NCI-H510A treated with DMSO at 0.1 percent for 48 hours (cell line): ENCODE data around the gene TLCD5.

Experiments used
- DNase-seq: peaks from one replicate; lab custom pipeline; 2025; lab: John Stamatoyannopoulos, UW

The TLCD5 gene

DNA sequence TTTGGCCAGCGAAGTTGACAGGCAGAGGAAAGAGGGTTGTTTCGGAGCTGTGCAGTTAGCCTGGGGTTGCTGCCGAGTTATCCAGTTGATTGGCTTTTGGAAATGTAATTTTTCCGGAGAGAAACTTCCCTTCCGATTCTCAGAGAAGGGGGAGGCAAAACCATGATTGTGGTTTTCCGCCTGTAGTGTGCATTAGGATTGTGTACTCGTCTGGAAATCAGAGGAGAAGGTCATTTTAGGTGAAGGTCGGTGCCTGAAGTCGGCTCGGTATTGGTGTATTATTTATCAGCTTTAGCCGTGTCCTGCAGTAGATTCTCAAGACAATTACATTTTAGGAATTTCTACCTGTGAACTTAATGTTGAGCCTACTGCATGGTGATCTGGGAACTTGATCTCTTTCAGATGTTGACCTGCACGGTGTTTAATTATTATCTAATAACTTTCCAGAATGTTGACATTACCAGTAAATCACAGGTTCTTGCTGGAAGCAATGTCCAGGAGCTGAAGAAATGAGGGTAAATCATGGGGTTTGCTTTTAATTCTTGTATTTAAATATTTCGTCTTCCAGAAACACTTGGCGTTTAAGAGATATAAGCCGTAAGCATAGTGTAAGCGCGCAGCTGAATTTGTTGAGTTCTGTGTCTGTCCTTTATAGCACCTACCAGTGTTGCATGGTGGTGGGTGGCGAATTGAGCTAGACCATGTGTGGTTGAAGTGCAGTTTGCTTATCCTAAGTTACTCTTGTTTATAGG is 12.4 kb downstream of the TLCD5 start:
- DNase-seq, result peak; percentile 38

DNA sequence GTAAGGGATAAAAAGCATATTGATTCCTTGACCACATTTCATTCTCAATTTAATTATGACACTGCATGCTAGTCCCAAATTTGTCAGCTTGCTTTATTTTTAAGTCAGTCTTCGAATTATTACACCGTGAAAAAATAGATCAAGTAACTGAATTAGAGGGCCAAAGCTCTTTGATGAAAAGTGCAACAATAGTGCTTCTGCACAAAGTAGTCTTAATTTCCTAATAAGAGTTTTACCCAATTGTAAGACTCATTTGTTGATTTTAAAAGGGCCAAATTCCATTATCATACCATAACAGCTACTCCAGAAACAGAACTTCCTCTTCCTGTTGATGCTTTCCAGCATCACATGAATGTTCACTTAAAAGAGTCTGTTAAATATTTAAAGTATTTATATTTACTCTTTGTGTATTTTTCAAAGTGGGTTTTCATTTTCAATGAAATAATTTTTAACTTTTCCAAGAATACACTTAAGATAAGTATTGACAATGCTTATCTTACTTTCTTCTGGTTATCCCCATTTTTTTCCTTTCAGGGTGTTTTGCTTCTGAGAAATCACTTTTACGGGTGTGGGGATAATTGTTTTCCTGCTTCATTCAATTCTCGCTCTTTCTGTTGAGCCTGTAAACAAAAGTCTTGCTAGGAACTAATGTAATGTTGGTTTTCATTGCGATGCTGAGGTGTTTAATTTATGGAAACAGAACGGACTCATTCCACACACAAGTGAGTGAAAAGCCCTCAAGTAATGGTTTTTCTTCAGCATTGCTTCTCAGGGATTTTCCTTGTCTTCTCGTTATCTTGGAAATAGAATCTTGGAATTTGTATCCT is 13.2 kb downstream of the TLCD5 start:
- no peak for DNase-seq

DNA sequence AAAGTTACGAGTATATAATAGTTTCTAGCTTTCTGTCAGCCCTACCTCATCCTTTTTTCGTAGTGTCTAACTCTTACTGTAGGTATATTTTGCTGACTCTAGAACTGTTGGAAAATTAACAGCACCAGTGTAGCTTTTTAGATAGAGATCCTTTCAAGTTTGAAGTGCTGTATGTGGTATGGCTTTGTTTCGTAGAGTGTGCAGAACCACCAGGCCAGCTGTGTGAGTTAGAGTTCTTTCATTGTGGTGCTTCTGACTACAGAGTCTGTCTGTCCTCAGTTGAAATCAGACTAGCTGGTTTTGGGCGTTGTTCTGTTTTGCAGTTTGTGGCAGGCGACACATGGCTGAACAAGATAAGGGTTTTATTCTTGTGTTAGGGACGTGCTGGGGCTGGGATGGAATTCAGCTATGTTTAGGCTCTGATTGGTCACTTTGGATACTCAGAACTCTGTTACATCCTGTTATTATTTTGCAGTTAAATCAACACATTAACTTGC is 14.3 kb downstream of the TLCD5 start:
- DNase-seq, result no peak

DNA sequence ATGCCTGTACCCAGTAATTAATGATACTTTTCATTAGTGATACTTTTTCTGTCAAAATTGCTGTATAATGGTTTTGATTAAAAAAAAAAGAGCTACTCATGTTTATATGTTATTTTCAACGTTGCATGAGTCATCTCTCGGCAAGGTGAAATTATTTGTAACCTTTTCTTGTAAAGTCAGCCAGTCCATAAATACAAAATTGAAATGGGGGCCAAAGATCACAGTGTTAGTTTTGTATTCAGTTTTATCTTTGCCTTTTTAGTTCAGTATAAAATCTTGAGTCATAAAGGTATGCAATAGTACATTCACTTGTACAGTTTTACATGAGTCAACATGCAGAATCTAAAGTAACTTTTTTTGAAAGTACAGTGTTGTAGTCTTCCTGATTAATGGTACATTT is 15.4 kb downstream of the TLCD5 start:
- DNase-seq, result no peak

DNA sequence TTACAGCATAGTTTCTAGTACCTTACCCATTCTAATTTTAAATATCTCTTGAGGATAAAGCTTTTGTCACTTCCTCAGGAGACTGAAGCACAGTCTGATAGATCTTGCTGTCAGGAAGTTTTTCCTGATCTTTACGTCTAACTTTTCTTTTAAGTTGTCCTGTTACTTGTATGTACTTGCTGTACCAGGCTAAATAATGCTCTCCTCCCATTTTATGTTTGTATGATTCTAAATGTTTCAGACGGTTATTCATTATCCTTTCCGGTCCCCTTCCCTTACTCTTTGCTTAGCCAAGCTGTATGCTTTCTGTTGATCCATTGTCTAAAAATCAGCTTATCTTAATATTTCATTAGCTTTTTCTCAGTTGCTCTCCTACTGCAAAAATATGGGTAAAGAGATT is 17.1 kb downstream of the TLCD5 start:
- DNase-seq, result no peak

DNA sequence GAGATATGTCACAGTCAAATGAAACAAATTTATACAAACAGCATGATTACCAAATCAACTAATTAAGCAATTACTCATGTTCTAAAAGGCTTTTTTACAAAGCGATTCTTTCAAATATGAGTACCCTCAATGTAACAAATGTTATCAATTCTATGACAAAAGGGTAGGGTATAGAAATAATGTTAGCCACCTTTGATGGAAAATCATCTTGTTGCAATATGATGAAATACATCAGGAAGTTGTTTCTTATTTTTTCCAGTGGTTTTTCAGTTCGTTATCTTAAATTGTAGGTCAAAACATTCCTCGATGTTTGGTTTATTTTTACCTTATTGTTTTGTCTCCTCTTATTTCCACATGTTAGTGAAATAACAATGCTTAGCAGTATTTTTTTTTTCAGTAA is 17.6 kb downstream of the TLCD5 start:
- no peak for DNase-seq

DNA sequence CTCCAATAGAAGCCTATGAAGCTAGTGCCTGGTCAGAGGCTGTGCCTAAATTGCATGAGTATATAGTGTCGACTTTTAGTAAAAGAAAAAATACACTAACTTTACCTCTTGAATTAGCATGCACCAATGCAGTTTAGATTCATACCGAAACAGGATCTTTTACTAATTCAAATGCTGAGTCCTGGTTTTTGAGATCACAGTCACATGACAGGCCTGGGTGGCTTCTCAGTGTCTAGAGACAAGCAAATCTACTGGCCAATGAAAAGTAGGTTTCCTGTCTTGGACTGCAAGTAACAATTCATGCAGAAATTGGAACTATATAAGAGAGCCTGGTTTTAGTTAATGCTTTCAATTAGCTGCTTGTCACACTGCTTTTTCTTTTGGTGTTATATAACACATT is 18.3 kb downstream of the TLCD5 start:
- DNase-seq, result no peak

DNA sequence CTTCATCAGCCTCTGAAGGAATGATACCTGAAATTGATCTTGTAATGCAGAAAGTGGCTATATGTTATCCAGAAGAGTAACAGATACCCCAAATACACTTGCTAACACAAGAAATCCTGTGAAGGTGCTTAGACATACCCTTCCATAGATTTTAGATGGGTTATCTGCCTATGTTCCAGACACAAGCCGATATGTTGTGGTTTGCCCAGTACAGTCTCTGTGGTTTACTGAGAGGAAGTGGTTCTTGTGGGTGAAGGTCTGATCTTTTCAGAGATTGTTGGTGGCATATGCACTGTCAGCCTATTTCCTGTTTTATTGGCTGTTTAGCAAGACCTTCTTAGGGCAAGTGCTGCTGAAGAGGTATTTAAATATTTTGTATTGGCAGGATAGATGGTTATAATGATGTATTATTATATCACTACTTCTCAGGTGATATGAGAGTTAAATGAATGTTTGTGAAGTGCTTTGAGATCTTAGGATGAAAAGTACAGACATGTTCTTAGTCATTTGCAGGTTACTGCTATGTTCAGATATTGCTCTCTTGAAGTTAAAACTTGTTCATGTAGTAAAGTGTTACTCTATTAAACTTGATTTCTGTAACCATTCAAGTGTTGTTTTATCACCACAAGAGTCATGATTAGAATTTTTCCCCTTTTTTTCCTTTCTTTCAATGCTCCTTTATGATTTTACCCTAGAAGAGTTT is 19.4 kb downstream of the TLCD5 start:
- DNase-seq, result peak; percentile 12

DNA sequence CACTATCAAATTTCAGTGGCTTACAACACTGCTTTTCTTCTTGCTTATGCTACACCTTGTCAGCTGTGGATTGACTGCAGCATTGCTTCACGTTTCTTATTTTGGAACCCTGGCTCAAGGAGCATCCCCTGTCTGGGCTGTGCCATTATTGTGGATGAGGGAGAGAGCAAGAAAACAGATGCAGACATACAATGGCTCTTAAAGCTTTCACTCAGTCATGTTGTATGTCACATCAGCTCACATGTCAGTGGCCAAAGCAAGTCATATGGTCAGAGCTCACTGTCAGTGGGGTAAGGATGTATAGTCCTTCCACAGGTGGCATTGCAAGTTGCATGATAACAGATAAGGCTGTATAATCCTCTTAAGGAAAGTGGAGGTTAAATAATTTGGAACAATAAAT is 21.1 kb downstream of the TLCD5 start:
- no peak for DNase-seq

DNA sequence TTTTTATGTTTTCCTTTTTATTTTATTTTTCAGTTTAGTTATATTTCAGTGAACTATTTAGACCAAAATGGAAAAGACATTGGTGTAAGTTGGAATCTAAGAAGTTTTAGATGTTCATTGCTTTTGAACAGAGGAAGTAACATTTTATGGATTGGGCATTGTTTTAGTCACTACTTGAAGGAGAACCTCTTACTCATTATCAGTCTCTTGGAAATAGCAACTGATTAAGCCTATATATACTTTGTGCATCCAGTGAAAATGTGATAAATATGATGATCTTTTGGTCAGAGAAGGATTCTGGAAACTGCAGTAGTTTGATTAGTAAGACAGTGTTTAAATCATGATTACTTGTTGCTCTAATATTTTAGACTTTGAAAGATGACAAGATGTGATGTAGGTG is 25.5 kb downstream of the TLCD5 start:
- no peak for DNase-seq

DNA sequence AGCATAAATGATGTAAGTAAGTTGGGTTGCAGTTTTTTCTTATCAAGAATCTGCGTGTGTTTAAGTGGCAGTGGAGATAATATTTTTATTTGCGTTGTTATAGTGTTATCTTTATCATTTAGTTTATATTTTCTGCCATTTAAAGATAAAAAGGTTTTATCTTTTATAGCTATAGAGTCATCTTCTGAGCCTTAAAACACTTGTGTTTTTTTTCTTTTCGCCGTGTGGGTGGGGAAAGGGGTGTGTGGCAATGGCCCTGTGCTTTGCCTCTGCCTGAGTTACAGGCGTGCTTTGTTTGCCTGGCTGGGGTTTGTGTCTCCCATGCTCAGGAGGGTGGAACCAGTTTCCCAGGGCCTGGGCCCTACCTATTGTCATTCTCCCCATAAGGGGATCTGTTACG is 27.3 kb downstream of the TLCD5 start:
- no peak for DNase-seq

DNA sequence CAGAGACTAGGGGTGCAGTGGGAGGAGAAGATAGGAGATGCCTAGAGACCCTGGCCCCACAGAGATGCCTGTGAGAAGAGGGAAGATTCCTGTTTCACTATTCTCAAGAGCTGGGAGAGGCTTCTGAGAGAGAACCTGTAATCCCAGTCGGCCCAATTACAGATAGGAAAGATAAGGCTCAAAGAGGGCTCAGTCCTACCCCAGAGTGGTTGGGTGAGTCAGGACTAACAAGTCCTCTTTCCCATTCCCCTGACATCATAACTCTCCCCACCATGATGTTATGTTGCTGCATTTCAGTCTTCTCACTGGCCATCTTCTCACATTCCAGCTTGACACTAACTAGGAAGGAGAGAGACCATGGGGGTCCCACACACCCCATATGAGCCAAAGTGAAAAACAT is 29.0 kb downstream of the TLCD5 start:
- DNase-seq, result no peak

DNA sequence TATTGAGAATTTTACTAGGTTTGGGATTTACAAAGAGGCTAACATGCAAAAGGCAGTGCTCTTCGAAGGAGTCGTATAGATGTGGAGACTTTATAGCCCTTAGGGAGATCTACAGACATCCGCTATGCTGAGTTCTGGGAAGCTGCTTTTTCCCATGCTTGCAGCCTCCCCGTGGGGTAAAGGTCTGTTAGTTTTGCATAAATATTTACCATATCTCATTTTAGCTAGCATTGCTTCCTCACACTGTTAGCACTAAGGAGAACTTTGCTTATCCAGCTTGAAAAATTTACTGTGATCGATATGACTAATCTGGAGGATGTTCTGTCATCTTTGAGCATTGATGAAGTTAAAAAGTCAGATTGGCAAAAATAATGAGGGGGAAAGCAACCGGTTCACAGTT is 29.7 kb downstream of the TLCD5 start:
- DNase-seq, result no peak

DNA sequence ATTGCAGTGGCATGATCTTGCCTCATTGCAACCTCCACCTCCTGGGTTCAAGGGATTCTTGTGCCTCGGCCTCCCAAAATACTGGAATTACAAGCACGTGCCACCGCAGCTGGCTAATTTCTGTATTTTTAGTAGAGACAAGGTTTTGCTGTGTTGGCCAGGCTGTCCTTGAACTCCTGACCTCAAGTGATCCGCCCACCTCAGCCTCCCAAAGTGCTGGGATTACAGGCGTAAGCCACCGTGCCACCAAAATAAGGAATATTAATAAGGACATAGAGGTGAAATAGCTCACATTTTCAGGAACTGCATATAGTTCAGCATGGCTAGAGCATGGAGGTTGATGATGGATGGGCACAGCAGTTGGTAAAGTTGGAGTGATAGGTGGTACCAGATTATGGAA is 32.5 kb downstream of the TLCD5 start:
- DNase-seq, result no peak

DNA sequence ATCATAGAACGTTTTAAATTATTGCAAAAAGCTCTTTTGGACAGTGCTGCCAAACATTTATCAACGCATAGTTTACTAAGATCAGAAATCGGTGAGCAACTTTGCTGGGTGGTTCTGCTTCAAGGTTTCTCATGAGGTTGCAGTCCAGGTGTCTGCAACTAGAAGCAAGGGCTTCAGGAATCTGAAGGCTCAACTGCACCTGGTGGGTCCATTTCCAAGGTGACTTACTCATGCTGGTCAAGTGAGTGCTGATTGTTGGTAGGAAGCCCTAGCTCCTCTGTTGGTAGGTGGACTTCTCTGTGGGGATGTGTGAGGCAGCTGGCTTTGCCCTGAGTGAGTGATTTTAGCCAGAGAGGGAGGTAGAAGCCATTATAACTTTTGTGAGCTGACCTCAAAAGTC is 33.6 kb downstream of the TLCD5 start:
- no peak for DNase-seq

DNA sequence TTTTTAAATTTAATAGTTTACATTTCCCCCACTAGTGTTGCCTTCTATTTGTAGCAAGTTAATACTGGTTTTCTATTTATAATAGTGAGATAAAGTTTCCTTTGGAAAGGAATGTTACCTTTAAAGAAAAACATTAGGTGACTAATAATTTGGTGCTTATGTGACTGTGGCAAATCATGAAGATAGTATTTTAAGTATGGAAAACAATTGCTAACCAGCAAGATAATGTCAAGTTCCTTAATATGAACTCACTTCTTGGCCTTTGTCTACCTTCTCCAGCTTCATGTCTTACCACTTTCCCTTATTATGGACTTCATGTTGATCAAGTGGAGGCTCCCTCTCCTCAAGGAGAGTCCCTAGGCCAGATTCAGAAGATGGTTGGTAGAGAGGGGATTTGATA is 38.3 kb downstream of the TLCD5 start:
- no peak for DNase-seq

DNA sequence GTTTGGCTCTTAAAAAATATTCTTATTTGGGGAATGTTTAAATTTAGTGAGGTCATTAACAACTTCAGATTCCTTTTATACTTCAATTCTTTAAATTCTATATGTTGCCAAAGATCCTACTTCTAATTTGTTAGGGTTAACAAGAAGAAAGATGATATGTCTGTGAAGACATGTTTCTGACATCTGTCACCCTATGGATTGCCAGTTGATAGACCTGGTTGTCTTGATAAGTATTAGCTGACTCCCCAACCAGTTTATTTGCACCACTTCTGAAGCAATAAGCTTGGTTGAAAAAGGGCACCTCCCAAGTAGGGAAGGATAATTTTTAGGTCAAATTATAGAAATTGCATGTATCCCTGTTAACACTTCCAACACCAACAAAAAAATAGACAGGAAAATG is 40.4 kb downstream of the TLCD5 start:
- no peak for DNase-seq

DNA sequence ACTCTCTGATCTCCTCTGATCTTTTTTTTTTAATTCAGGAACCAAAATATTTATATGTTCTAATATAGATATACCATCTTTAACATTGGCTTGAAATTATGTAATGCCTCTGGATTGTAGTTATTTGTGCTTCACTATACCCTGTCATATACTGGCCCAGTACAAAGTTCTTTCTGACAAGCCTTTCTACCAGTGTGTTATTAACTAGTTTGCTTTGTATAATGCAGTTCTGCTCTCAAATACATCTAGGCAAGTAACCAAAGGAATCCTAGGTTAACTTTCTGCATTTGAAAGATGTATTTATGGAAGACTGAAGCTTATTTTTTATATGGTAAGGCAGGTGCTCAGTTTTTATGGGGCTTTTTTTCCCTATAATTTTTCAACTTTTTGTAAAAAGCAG is 47.2 kb downstream of the TLCD5 start:
- no peak for DNase-seq

DNA sequence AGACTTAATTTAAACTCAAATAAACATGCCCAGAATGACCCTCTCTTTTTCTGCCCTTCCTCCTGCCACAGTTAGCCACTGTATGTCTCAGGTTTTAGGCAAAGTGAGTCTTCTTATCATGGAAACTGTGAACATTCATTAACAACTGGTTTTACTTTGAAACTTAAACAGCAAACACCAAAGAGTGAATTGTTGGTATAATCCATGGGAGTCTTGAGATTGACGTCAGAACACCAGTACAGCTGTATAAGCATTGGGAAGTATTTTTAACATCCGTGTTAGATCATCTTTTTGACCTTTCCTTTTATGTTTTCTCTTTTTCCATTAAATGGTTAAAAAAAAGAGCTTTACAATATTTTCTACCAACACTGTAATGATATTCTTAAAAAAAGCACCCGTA is 50.0 kb downstream of the TLCD5 start:
- DNase-seq, result no peak

DNA sequence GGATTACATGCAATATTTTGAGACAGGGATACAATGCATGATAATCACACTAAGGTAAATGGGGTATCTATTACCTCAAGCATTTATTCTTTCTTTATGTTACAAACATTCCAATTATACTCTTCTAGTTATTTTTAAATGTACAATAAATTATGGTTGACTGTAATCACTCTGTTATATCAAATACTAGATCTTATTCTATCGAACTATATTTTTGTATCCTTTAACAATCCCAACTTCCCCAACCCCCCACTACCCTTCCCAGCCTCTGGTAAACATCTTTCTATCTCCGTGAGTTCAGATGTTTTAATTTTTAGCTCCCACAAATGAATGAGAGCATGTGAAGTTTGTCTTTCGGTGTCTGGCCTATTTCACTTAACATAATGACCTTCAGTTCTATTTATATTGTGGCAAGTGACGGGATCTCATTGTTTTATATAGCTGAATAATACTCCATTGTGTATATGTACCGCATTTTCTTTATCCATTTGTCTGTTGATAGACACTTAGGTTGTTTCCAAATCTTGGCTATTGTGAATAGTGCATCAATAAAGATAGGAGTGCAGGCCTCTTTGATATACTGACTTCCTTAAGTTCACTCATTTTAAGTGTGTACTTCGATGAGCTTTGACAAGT is 51.6 kb downstream of the TLCD5 start:
- DNase-seq, result no peak

DNA sequence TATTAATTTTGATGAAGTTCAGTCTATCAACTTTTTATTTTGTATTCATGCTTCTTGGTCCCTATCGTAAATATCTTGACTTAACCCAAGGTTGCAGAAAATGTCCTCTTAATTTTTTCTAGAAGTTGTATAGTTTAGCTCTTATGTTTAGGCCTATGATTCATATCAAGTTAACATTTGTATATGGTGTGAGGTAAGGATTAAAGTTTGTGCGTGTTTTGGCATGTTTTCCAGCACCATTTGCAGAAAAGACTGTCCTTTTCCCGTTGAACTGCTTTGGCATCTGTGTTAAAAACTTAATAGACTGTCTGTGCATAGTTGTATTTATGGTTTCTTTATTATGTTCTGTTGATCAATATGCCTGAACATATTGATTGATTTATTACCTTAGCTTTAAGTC is 53.4 kb downstream of the TLCD5 start:
- DNase-seq, result no peak

DNA sequence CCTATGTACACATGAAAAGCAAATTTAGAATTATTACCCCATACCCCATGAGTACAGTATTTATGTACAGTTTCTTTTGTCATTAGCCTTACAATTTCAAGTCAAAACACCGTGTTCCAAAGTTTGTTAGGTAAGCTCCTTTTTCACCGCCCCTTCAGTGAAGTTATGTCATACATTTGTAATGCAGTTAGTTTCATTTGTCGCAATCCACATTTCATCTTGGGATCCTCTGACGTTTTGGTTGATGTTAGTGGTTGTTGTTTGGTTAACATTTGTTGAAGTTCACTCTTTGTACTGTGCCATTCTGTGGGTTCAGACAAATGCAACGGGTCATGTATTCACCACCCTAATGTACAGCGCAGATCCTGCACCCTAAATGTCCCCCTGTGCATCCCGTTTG is 56.3 kb downstream of the TLCD5 start:
- no peak for DNase-seq
